ENCODE data around the gene MARCHF3.

MARCHF3 gene

GRCh38 chr5:127015716-127016115 is 14.6 kb downstream of the MARCHF3 start:
- H3K4me2 ChIP-seq (ENCODE audit: low read length): no peak overlapping the region
- no peak overlapping the region for H3K9ac ChIP-seq (ENCODE audit: low read length)
- no peak overlapping the region for H3K4me3 ChIP-seq (ENCODE audit: low read depth, low read length, poor library complexity, severe bottlenecking)
- H2AFZ ChIP-seq (ENCODE audit: low read length): no peak overlapping the region
- no peaks in the 10 kb centered on the region for H3K79me2 ChIP-seq (ENCODE audit: insufficient read depth, low read length)
- H3K4me1 ChIP-seq (ENCODE audit: insufficient read depth, low read length, severe bottlenecking): no peaks in the 10 kb centered on the region
- H4K20me1 ChIP-seq (ENCODE audit: insufficient read depth, low read length): no peaks in the 10 kb centered on the region
- no peaks in the 10 kb centered on the region for H3K36me3 ChIP-seq (ENCODE audit: insufficient read depth, low read length)
- TF ChIP-seq CTCF (IDR thresholded peaks at IDR 0.05; ENCODE audit: low read length): no peak
- no peak for TF ChIP-seq EZH2 (IDR thresholded peaks at IDR 0.05; ENCODE audit: borderline replicate concordance, low read length)
- no peak overlapping the region for H3K27ac ChIP-seq (ENCODE audit: low read depth, low read length, poor library complexity, severe bottlenecking)
- H3F3A ChIP-seq (ENCODE audit: insufficient read depth, low read length): no peaks in the 10 kb centered on the region
- H3K9me2 ChIP-seq (ENCODE audit: low read depth, low read length): no peaks in the 10 kb centered on the region
- H3K9me3 ChIP-seq (ENCODE audit: low read length): no peaks in the 10 kb centered on the region
- no peaks in the 10 kb centered on the region for H3K27me3 ChIP-seq (ENCODE audit: insufficient read depth, low read length)

GRCh38 chr5:127014573-127014972 is 15.8 kb downstream of the MARCHF3 start:
- no peak overlapping the region for H3K9ac ChIP-seq (ENCODE audit: low read length)
- no peak overlapping the region for H2AFZ ChIP-seq (ENCODE audit: low read length)
- no peaks in the 10 kb centered on the region for H3K9me2 ChIP-seq (ENCODE audit: low read depth, low read length)
- no peaks in the 10 kb centered on the region for H3K4me1 ChIP-seq (ENCODE audit: insufficient read depth, low read length, severe bottlenecking)
- no peaks in the 10 kb centered on the region for H4K20me1 ChIP-seq (ENCODE audit: insufficient read depth, low read length)
- H3K4me2 ChIP-seq (ENCODE audit: low read length): no peak overlapping the region
- no peaks in the 10 kb centered on the region for H3K27me3 ChIP-seq (ENCODE audit: insufficient read depth, low read length)
- no peak overlapping the region for H3K4me3 ChIP-seq (ENCODE audit: low read depth, low read length, poor library complexity, severe bottlenecking)
- TF ChIP-seq CTCF (IDR thresholded peaks at IDR 0.05; ENCODE audit: low read length) (no peak), EZH2 (IDR thresholded peaks at IDR 0.05; ENCODE audit: borderline replicate concordance, low read length) (no peak)
- H3K27ac ChIP-seq (ENCODE audit: low read depth, low read length, poor library complexity, severe bottlenecking): no peak overlapping the region
- no peaks in the 10 kb centered on the region for H3K36me3 ChIP-seq (ENCODE audit: insufficient read depth, low read length)
- H3K79me2 ChIP-seq (ENCODE audit: insufficient read depth, low read length): no peaks in the 10 kb centered on the region
- H3K9me3 ChIP-seq (ENCODE audit: low read length): no peaks in the 10 kb centered on the region
- no peaks in the 10 kb centered on the region for H3F3A ChIP-seq (ENCODE audit: insufficient read depth, low read length)

DNA sequence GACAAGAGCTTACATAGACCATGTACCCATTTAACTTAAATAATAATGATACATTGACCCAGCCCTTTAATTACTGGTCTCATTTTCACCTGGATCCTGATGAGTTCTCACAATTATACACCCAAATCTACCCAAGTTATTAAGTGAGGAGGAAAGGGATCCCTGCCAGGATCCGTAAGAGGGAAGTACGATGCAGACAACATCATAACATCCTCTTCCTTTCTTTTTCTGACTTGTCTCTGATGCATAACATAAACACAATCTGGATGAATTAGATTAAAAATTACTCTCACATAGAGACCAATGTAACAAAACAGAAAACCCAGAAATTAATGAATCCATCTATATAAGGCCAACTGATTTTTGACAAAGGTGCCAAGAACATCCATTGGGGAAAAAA is 17.0 kb downstream of the MARCHF3 start:
- Histone ChIP-seq H3K36me3 (ENCODE audit: insufficient read depth, low read length) (no peaks in the 10 kb centered on the region), H3K27ac (ENCODE audit: low read depth, low read length, poor library complexity, severe bottlenecking) (no peak overlapping the region), H3K9me3 (ENCODE audit: low read length) (no peaks in the 10 kb centered on the region), H3K4me1 (ENCODE audit: insufficient read depth, low read length, severe bottlenecking) (no peaks in the 10 kb centered on the region), H3K9ac (ENCODE audit: low read length) (no peak overlapping the region), H3K9me2 (ENCODE audit: low read depth, low read length) (no peaks in the 10 kb centered on the region), H3K4me3 (ENCODE audit: low read depth, low read length, poor library complexity, severe bottlenecking) (no peak overlapping the region), H3K4me2 (ENCODE audit: low read length) (no peak overlapping the region), H4K20me1 (ENCODE audit: insufficient read depth, low read length) (no peaks in the 10 kb centered on the region), H3K27me3 (ENCODE audit: insufficient read depth, low read length) (no peaks in the 10 kb centered on the region), H3F3A (ENCODE audit: insufficient read depth, low read length) (no peaks in the 10 kb centered on the region), H3K79me2 (ENCODE audit: insufficient read depth, low read length) (no peaks in the 10 kb centered on the region), H2AFZ (ENCODE audit: low read length) (no peak overlapping the region)
- TF ChIP-seq EZH2 (IDR thresholded peaks at IDR 0.05; ENCODE audit: borderline replicate concordance, low read length) (no peak), CTCF (IDR thresholded peaks at IDR 0.05; ENCODE audit: low read length) (no peak)

Data from OCI-LY1 (cell line).